Keratinocyte (primary cell): Measurements from ENCODE around the gene TRAF5. TPM values are rescaled to one million over a fixed set of nuclear protein-coding genes. Genes with fewer than 3 reads are reported as not detected.

Source experiments
- DNase-seq: peaks from one replicate; pipeline ENCODE4 v3.0.0-alpha.2; 2011; ENCODE audit warnings: low read depth, missing footprints, low spot score
- FAIRE-seq: peaks from 2 replicates; lab custom pipeline; 2011; peaks lifted over from hg19 to GRCh38; lab: Jason Lieb, UNC
- H2AFZ ChIP-seq: 2 replicates; pipeline ENCODE4 v1.6.0; 2012; ENCODE audit warnings: low read length, control low read depth, inconsistent platforms; ENCODE audit not compliant: control insufficient read depth
- H3K27ac ChIP-seq: 2 replicates; pipeline ENCODE4 v1.5.1; 2011; ENCODE audit warnings: low read length; ENCODE audit not compliant: control insufficient read depth, insufficient read depth
- H3K27me3 ChIP-seq: 3 replicates; pipeline ENCODE4 v1.6.0; 2011; ENCODE audit warnings: low read length; ENCODE audit not compliant: control insufficient read depth, insufficient read depth; ENCODE audit errors: extremely low read depth
- H3K36me3 ChIP-seq, 2 experiments: 2 replicates in 1 of 2; 3 replicates in 1 of 2; pipeline ENCODE4 v1.5.1; 2011; ENCODE audit warnings: low read length in 2 of 2, mild to moderate bottlenecking in 1 of 2; ENCODE audit not compliant: control insufficient read depth in 2 of 2, insufficient read depth in 2 of 2; ENCODE audit errors: extremely low read depth in 1 of 2
- H3K4me1 ChIP-seq: 3 replicates; pipeline ENCODE4 v1.5.1; 2011; ENCODE audit warnings: low read length; ENCODE audit not compliant: control insufficient read depth, insufficient read depth; ENCODE audit errors: extremely low read depth
- H3K4me2 ChIP-seq: 3 replicates; pipeline ENCODE4 v1.6.0; 2011; ENCODE audit warnings: low read depth, low read length; ENCODE audit not compliant: control insufficient read depth, insufficient read depth; ENCODE audit errors: extremely low read depth
- H3K4me3 ChIP-seq, 3 experiments: fragments of 200-600 bp in 1 of 3; sonication (generic) in 1 of 3; 2 replicates in 2 of 3; 3 replicates in 1 of 3; pipeline ENCODE4 v1.5.1; 2011 to 2016; ENCODE audit warnings: low read length in 3 of 3, mild to moderate bottlenecking in 3 of 3, control low read depth in 2 of 3, inconsistent platforms in 1 of 3, low read depth in 1 of 3, mixed read lengths in 1 of 3, mixed run types in 1 of 3, moderate library complexity in 1 of 3; ENCODE audit not compliant: control insufficient read depth in 2 of 3, insufficient read depth in 2 of 3; ENCODE audit errors: extremely low read depth in 1 of 3
- H3K79me2 ChIP-seq: 2 replicates; pipeline ENCODE4 v1.6.0; 2012; ENCODE audit warnings: low read length; ENCODE audit not compliant: control insufficient read depth, insufficient read depth
- H3K9ac ChIP-seq: 3 replicates; pipeline ENCODE4 v1.6.0; 2011; ENCODE audit warnings: low read length; ENCODE audit not compliant: control insufficient read depth, insufficient read depth; ENCODE audit errors: extremely low read depth
- H3K9me1 ChIP-seq: 3 replicates; pipeline ENCODE4 v1.6.0; 2011; ENCODE audit warnings: low read length; ENCODE audit not compliant: control insufficient read depth, insufficient read depth; ENCODE audit errors: extremely low read depth
- H3K9me3 ChIP-seq: 2 replicates; pipeline ENCODE4 v1.5.1; 2012; ENCODE audit warnings: low read depth, low read length; ENCODE audit not compliant: control insufficient read depth
- H4K20me1 ChIP-seq: 3 replicates; pipeline ENCODE4 v1.6.0; 2011; ENCODE audit warnings: low read length; ENCODE audit not compliant: control insufficient read depth, insufficient read depth; ENCODE audit errors: extremely low read depth
- EZH2 ChIP-seq: IDR thresholded peaks from one replicate; pipeline ENCODE4 v1.6.1; 2012; ENCODE audit warnings: inconsistent platforms, mild to moderate bottlenecking, low read length, moderate library complexity
- dilution Hi-C: fragments of 300-500 bp; cut with MboI; formaldehyde crosslinking; loops from one replicate; pipeline ENCODE4 v1.7.0; 2020; ENCODE audit warnings: low sequenced_read_pairs; ENCODE audit not compliant: extremely low pct_ligation_motif_present
- polyA plus RNA-seq, 5 experiments: library from polyadenylated mRNA; depleted of rRNA in 3 of 5; stranded (reverse) in 3 of 5; stranded (forward) in 1 of 5; unstranded in 1 of 5; fragments of >200 nt; gene quantifications; 1 replicate in 1 of 5; 2 replicates in 3 of 5; 3 replicates in 1 of 5; pipeline versions ENCODE4 v1.2.1 to v1.2.3, GENCODE V29; 2011 to 2012; ENCODE audit warnings: missing spikeins in 2 of 5, low read depth in 1 of 5, low replicate concordance in 1 of 5
- TF ChIP-seq, protein P1 (sequence below), 3 experiments: IDR thresholded peaks in 1 of 3; conservative IDR thresholded peaks in 1 of 3; optimal IDR thresholded peaks in 1 of 3; 2 replicates in 2 of 3; 3 replicates in 1 of 3; pipeline versions ENCODE3 to v1.5.1; 2011; ENCODE audit warnings: low read length in 3 of 3, mild to moderate bottlenecking in 3 of 3, moderate library complexity in 2 of 3, control low read depth in 1 of 3, inconsistent platforms in 1 of 3; ENCODE audit not compliant: insufficient read depth in 2 of 3; ENCODE audit errors: extremely low read depth in 1 of 3

TRAF5 gene
- polyA plus RNA-seq, 1 donor (not counting 4 experiments of a cell fraction or from before 2014, with no cell fraction given): 2.1 TPM

DNA sequence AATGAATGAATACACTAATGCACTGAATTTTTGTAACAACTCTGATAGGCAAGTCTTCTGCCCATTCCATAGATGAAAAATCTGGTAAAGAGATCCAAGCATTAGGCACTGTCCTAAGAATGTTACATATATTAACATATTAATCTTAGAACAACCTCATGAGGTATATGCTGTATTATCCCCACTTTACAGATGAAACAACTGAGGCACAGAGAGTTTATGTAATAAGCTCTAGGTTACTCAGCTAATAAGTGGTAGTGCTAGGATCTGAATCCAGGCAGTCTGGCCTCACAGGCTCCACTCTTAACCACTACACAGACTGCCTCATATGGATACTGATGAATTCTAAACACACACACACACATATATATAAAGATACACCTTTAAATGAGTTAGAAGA lies 52.8 kb downstream of the TRAF5 start:
- no peak overlapping the region for H2AFZ ChIP-seq
- no peaks in the 10 kb centered on the region for H3K36me3 ChIP-seq
- H3K27me3 ChIP-seq: no peaks in the 10 kb centered on the region
- dilution Hi-C loops: no loop called here
- H3K9me1 ChIP-seq: no peaks in the 10 kb centered on the region
- H3K4me3 ChIP-seq: no peak overlapping the region
- H4K20me1 ChIP-seq: no peaks in the 10 kb centered on the region
- H3K9me3 ChIP-seq: no peaks in the 10 kb centered on the region
- peaks cover 16% of the 10 kb centered on the region for H3K4me1 ChIP-seq
- H3K9ac ChIP-seq: no peak overlapping the region
- no peak overlapping the region for H3K4me2 ChIP-seq
- FAIRE-seq (no peak), DNase-seq (no peak)
- H3K27ac ChIP-seq: no peak overlapping the region
- TF ChIP-seq, protein P1, sequence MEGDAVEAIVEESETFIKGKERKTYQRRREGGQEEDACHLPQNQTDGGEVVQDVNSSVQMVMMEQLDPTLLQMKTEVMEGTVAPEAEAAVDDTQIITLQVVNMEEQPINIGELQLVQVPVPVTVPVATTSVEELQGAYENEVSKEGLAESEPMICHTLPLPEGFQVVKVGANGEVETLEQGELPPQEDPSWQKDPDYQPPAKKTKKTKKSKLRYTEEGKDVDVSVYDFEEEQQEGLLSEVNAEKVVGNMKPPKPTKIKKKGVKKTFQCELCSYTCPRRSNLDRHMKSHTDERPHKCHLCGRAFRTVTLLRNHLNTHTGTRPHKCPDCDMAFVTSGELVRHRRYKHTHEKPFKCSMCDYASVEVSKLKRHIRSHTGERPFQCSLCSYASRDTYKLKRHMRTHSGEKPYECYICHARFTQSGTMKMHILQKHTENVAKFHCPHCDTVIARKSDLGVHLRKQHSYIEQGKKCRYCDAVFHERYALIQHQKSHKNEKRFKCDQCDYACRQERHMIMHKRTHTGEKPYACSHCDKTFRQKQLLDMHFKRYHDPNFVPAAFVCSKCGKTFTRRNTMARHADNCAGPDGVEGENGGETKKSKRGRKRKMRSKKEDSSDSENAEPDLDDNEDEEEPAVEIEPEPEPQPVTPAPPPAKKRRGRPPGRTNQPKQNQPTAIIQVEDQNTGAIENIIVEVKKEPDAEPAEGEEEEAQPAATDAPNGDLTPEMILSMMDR (optimal IDR thresholded peaks at IDR 0.05 in 1 of 3, IDR thresholded peaks at IDR 0.05 in 1 of 3, conservative IDR thresholded peaks at IDR 0.05 in 1 of 3; ENCODE audit: extremely low read depth in 1 of 3, insufficient read depth in 2 of 3, low read length in 3 of 3): no peak
- TF ChIP-seq EZH2: no peak
- no peaks in the 10 kb centered on the region for H3K79me2 ChIP-seq

DNA sequence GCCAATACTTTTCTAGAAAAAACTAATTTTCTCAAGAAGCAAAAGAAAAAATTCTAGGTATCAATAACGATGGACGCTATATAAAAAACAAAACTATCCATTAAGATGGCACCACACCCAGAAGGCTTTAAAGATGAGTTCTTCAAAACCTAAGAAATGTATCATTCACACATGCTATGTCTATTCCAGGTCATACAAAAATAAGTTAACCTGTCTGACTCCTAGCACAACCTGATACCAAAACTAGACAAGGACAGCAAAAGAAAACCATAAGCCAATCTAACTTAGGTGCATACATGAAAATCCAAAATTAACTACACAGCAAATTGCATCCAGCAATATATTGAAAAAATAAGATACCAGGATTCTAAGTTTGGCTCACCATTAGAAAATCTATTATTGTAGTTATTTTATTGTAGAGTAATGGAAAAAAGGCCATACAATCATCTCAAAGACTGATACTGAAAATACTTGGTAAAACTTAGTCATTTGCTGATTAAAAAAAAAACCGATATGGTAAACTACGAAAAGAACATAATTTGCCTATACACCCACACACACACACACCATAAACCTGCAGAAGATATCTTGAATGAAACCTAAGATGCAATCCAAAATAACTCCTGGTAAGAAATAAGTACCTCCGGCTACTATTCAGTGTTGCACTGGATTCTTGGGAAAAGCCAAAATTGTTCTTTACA lies 55.0 kb downstream of the TRAF5 start:
- Histone ChIP-seq H3K36me3 (no peaks in the 10 kb centered on the region), H3K9ac (no peak overlapping the region), H3K4me3 (peak overlapping the region in 2 of 3 experiments; percentile 81 to 94), H3K4me1 (peaks cover 16% of the 10 kb centered on the region), H3K79me2 (no peaks in the 10 kb centered on the region), H4K20me1 (no peaks in the 10 kb centered on the region), H3K27me3 (no peaks in the 10 kb centered on the region), H3K9me1 (no peaks in the 10 kb centered on the region), H3K27ac (no peak overlapping the region), H2AFZ (no peak overlapping the region), H3K4me2 (peak overlapping the region; percentile 96), H3K9me3 (no peaks in the 10 kb centered on the region)
- dilution Hi-C loops: no loop called here
- no peak for DNase-seq
- FAIRE-seq: no peak
- TF ChIP-seq EZH2: no peak
- TF ChIP-seq, protein P1 (optimal IDR thresholded peaks at IDR 0.05 in 1 of 3, IDR thresholded peaks at IDR 0.05 in 1 of 3, conservative IDR thresholded peaks at IDR 0.05 in 1 of 3; ENCODE audit: extremely low read depth in 1 of 3, insufficient read depth in 2 of 3, low read length in 3 of 3): no peak
